Duodenal mucosa (tissue), 2 donors: ENCODE measurements around the gene PLA2G7.
"Not testable (repeated sequence)": the region's sequence is repeated elsewhere in the genome, so short reads cannot be mapped to it uniquely, and the experiment has no call there.

Experiments
- H3K27ac ChIP-seq: one replicate; pipeline ENCODE4 v1.7.0; 2013; ENCODE audit warnings: low read depth, low read length
- H3K27me3 ChIP-seq, 2 donors: one replicate each; pipeline ENCODE4 v1.7.0; 2013; ENCODE audit warnings: low read length in 2 of 2, control low read depth in 1 of 2; ENCODE audit not compliant: insufficient read depth in 2 of 2, control insufficient read depth in 1 of 2
- H3K36me3 ChIP-seq, 2 donors: one replicate each; pipeline ENCODE4 v1.7.0; 2013; ENCODE audit warnings: low read length in 2 of 2, control low read depth in 1 of 2; ENCODE audit not compliant: insufficient read depth in 2 of 2, control insufficient read depth in 1 of 2
- H3K4me1 ChIP-seq, 2 donors: one replicate each; pipeline ENCODE4 v1.7.0; 2013; ENCODE audit warnings: low read length in 2 of 2, control low read depth in 1 of 2; ENCODE audit not compliant: insufficient read depth in 2 of 2, control insufficient read depth in 1 of 2
- H3K4me3 ChIP-seq, 2 donors: one replicate each; pipeline ENCODE4 v1.7.0; 2013; ENCODE audit warnings: low read length in 2 of 2, low read depth in 1 of 2
- H3K9ac ChIP-seq, 2 donors: one replicate each; pipeline ENCODE4 v1.7.0; 2013; ENCODE audit warnings: low read length in 2 of 2, low read depth in 1 of 2
- H3K9me3 ChIP-seq, 2 donors: one replicate each; pipeline ENCODE4 v1.7.0; 2013; ENCODE audit warnings: low read length in 2 of 2, control low read depth in 1 of 2; ENCODE audit not compliant: control insufficient read depth in 1 of 2

PLA2G7 gene

DNA sequence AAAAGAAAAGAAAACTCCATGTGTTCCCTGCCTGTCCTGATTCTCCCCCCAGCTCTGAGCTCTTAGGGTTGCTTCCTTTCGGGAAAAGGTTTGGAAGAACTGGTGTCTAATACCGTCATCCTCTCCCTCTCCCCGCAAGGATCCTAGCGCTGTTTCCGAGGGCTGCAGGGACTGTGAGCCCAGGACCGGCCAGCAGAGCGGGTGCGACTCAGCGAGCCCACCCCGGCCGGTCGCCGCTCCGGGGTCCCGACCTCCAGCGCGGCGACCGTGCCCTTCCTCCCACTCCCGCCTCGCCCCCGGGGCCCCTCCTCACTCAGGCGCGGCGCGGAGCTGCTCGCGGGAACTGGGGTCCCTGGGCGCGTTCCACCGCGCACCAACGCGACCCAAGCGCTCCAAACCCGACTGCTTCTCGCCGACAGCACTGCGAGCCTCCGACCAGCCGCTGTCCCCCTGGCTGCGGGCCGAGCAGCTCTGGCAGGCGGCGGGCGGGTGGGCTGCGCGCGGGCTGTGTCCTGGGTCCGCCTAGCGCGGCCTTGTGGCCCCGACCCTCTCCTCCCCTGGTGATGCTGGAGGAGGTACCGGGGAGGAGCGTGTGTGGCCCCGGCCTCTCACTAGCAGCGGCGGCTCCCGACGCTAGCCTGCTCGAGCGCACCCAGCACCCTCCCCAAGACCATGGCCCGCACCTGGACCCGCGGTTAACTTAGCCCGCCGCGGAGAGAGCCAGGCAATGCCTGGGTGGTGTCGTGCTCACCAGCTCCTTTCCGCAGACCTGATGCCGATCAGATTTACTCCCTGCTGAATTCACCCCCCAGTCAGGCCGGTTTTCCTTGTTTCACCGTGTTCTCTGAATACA is at the start of gene PLA2G7:
TSS of gene PLA2G7 (minus strand) at position 509 of the 853 bp plus-strand sequence. CDS start 12,484 bp downstream, outside the sequence.
- H3K27ac ChIP-seq, result no peak within 1 kb of the TSS
- peak within 1 kb of the TSS; percentile 20 to 22 for H3K9ac ChIP-seq
- H3K4me1 ChIP-seq, result peaks cover 5 to 7% of the 10 kb centered on the region in 2 donors
- no peaks in the 10 kb centered on the region for H3K36me3 ChIP-seq
- H3K9me3 ChIP-seq, result no peaks in the 10 kb centered on the region
- peak within 1 kb of the TSS; percentile 54 to 63 for H3K4me3 ChIP-seq
- peaks cover 21 to 33% of the 10 kb centered on the region in 2 donors for H3K27me3 ChIP-seq

DNA sequence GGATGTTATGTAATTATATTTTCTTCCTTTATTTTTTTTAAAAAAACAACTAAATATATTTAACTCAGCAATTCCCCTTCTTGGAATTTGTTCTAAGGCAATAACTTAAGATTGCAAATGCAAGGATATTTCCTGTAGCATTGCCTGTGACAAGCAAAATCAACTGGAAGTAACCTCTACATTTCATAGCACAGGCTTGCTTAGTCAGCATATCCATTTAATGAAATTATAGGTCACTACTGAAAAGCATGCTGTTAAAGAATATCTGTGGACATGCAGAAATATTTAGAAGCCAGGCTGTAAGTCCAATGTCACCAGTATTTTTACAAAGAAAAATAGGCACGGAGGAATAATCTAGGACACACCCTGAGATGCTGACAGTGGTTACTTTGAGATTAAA is 49.4 kb upstream of the PLA2G7 start:
- no peak overlapping the region for H3K9ac ChIP-seq
- no peaks in the 10 kb centered on the region for H3K27me3 ChIP-seq
- H3K36me3 ChIP-seq, result no peaks in the 10 kb centered on the region
- H3K4me1 ChIP-seq, result peaks cover 5 to 8% of the 10 kb centered on the region in 2 donors
- no peak overlapping the region for H3K27ac ChIP-seq
- H3K9me3 ChIP-seq, result no peaks in the 10 kb centered on the region
- H3K4me3 ChIP-seq, result no peak overlapping the region

DNA sequence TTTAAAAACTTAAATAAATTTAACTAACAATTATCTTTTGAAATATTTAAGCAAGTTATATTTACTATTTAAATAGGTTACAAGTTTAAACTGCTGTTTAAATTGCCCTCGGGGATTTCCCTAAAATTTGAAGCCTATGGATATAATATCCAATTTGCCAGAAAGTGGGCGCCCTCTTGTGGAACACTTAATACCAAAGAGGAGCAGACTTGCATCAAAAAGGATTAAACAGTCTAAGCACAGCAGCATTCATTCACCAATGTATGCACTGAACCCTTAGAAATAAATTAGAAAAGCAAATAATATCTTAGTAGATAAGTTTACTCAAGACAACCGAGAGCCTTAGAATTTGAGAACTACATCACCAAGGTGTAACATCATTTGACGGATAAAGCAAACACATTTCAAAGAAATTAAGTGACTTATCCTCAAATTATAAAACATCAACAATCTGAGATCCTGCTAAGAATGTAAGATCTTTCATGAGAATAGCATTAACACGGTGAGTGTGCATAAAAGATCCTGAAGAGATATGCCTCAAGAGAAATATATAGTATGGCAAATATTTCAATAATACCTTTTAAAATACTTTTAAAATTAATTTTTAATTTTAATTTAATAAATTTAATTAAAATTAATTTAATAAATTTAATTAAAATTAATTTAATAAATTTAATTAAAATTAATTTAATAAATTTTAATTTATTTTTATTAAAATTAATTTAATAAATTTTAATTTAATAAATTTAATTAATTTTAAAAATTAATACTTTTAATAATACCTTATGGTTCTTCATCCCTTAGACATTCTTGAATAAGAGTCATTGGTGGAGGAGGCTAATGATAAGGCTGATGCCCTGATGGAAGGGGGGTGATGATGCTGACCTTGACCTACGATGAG is 46.6 kb upstream of the PLA2G7 start:
- Histone ChIP-seq H3K36me3 (no peaks in the 10 kb centered on the region), H3K27ac (no peak overlapping the region), H3K9ac (no peak overlapping the region), H3K27me3 (no peaks in the 10 kb centered on the region), H3K4me3 (no peak overlapping the region), H3K9me3 (no peaks in the 10 kb centered on the region), H3K4me1 (no peaks in the 10 kb centered on the region)

DNA sequence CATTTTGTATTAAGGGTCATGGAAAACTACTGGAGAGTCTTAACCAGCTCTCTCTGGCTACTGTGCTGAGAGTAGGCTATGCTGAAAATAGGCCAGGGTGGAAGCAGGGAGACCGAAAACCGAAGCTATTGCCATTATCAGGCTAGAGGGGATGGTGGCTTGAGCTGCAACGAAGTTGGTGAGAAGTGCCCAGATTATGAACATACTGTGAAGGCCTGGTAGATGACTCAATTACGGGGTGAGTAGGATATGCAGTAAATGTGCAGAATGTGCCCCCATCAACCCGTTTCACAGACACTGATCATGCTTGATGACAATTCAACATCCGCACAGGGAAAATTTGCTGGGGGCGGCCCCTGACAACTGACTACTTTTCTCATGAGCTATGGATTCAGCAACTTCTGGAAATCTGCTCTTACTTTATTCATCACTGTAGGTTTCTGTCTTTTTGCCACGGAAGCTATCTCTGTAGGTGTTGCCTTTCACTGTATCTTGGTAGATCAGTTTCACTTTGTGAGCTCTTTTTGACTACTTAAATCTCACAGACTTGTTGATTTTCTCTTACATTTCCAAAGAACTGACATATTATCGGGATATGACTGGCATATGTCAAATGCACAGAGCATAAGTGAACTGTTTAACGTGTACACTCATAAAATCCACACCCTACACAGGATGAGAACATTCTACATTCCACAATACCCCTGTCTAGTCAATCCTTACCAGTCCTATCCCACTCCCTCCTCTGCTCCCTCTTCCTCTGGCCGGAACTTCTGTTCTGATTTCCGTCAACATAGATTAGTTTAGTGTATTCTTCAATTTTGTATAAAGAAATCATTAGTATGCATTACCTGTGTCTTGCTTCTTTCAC is 42.5 kb upstream of the PLA2G7 start:
- Histone ChIP-seq H3K9ac (no peak overlapping the region), H3K27ac (no peak overlapping the region), H3K4me3 (no peak overlapping the region), H3K4me1 (no peaks in the 10 kb centered on the region), H3K9me3 (no peaks in the 10 kb centered on the region), H3K27me3 (no peaks in the 10 kb centered on the region), H3K36me3 (no peaks in the 10 kb centered on the region)

DNA sequence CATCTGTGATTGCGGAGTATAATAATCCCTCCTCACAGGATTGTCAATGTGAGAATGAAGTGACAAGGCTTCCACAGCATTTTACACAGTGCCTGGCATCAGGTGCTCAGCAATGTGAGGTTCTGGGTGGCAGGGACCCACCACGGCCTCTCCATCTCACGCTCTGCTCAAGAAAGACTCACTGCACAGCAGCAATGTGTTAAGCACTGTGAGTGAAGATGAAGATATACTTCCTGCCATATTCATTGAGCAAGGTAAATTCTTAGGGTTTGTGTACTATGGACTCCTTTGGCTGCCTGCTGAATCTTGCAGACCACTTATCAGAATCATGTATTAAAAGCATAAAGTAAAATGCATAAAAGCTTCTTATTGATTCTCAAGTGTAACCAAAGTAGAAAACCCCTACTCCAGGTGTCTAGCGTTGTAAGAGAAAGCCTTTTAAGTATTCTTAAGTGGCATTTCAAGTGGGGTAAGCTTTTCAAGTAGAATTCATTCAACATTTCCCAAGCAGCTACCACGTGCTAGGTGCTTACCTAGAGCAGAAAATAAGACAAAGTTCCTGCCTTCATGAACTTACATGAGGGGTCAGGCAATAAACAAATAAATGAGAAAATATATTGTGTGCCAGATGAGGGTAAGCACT is 41.0 kb upstream of the PLA2G7 start:
- H3K4me1 ChIP-seq, result no peaks in the 10 kb centered on the region
- no peaks in the 10 kb centered on the region for H3K9me3 ChIP-seq
- no peak overlapping the region for H3K4me3 ChIP-seq
- H3K27me3 ChIP-seq, result no peaks in the 10 kb centered on the region
- no peak overlapping the region for H3K9ac ChIP-seq
- no peak overlapping the region for H3K27ac ChIP-seq
- H3K36me3 ChIP-seq, result no peaks in the 10 kb centered on the region

DNA sequence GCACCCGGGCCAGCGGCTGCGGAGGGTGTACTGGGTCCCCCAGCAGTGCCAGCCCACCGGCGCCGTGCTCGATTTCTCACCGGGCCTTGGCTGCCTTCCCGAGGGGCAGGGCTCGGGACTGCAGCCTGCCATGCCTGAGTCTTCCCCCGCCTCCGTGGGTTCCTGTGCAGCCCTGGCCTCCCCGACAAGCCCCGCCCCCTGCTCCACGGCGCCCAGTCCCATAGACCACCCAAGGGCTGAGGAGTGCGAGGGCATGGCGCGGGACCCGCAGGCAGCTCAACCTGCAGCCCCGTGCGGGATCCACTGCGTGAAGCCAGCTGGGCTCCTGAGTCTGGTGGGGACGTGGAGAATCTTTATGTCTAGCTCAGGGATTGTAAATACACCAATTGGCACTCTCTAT is 39.6 kb upstream of the PLA2G7 start:
- not testable (repeated sequence) for H3K9me3 ChIP-seq, H3K27ac ChIP-seq, H3K36me3 ChIP-seq, H3K4me1 ChIP-seq, H3K9ac ChIP-seq, H3K27me3 ChIP-seq, H3K4me3 ChIP-seq

DNA sequence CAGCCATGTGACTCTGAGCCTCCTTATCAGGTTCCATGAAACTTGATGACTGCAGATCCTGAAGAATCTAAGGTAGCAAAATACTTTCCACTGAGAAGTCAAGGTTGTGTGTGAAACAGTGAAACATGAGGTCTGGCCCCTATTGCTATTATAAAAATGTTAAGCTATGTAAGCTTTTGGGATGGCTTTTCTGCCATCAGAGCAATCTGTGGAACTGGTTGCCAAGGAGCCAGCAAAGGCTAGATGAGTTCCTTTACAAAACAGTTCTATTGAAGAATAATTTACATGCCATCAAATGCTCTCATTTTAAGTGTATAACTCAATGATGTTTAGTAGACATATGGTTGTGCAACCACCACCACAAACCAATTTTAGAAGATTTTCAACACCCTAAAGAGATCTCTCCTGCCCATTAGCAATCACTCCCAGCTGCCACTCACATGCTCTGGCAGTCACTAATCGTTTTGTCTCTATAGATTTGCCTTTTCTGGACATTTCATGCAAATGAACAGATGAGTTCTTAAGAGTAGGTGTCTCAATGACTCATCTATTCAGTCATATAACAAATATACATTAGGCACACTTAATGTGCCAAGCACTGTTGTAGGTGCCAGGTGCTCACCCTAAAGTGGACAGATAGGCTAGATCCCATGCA is 38.2 kb upstream of the PLA2G7 start:
- Histone ChIP-seq H3K4me3 (no peak overlapping the region), H3K27me3 (no peaks in the 10 kb centered on the region), H3K36me3 (no peaks in the 10 kb centered on the region), H3K9ac (no peak overlapping the region), H3K27ac (no peak overlapping the region), H3K4me1 (no peaks in the 10 kb centered on the region), H3K9me3 (no peaks in the 10 kb centered on the region)

DNA sequence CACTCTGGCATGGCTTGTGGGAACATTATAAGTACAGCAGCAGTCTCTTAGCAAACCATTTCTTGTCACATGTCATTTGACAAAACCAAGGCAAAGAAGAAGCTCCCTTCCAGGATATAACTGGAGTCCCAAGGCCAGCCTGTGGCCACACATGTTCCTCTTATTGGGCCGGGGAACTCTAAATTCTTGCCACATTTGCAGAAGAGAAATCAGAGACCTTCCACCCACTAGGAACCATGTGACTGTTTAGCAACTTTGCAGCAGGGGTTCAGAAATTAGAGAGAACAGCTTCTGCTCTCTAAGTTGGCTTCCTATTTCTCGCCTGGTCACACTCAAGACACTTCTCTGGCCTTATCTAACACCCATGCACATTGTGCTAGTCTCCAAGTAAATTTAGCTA is 37.6 kb upstream of the PLA2G7 start:
- Histone ChIP-seq H3K4me3 (no peak overlapping the region), H3K4me1 (no peaks in the 10 kb centered on the region), H3K36me3 (no peaks in the 10 kb centered on the region), H3K9ac (no peak overlapping the region), H3K27ac (no peak overlapping the region), H3K9me3 (no peaks in the 10 kb centered on the region), H3K27me3 (no peaks in the 10 kb centered on the region)

DNA sequence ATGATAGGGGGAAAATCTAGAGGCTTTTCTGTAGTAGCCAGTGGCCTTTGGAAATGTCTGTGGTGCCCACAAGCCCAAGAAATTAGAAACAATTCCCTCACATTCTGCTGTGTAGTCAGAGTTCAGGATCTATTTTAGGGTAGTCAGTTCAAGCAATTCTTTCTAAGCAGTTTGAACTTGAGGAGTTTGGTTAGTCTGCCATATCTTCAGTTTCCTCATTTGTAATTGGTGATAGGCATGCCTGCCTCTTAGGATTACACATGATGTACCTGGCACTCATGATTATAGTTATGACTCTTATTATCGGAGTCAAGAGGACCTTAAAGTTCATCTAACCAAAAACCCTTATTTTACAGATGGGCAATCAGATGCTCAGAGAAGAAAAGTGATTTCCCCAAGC is 36.8 kb upstream of the PLA2G7 start:
- no peak overlapping the region for H3K4me3 ChIP-seq
- H3K27ac ChIP-seq, result no peak overlapping the region
- no peaks in the 10 kb centered on the region for H3K9me3 ChIP-seq
- H3K27me3 ChIP-seq, result no peaks in the 10 kb centered on the region
- no peaks in the 10 kb centered on the region for H3K4me1 ChIP-seq
- no peaks in the 10 kb centered on the region for H3K36me3 ChIP-seq
- no peak overlapping the region for H3K9ac ChIP-seq
